Heart right ventricle (tissue), 16 donors: ENCODE results near the gene SMCO4. TPM values are rescaled to one million over a fixed set of nuclear protein-coding genes. Genes with fewer than 3 reads are reported as not detected.
A peak's percentile ranks its signal among the peaks of the same experiment; 100 is the strongest.

Source experiments
- ATAC-seq, 8 donors: fragments of 200-7000 bp; cut with Tn5 transposase; one replicate each; pipeline ENCODE4 v1.9.1; 2020; ENCODE audit warnings: mild to moderate bottlenecking in 8 of 8, moderate library complexity in 8 of 8, moderate number of reproducible peaks in 1 of 8
- DNase-seq, 2 donors: peaks; one replicate each; pipeline ENCODE4 v3.0.0-alpha.2; 2020
- H3K27ac ChIP-seq, 10 donors: fragments of 200-600 bp; sonication (generic) in 2 of 10; one replicate each; pipeline versions ENCODE4 v1.5.0 to v1.8.0; 2020 to 2022; ENCODE audit warnings: mild to moderate bottlenecking in 3 of 10
- H3K27me3 ChIP-seq, 7 donors: fragments of 200-600 bp; one replicate each; pipeline ENCODE4 v1.8.0; 2021 to 2022; ENCODE audit warnings: mild to moderate bottlenecking in 2 of 7
- H3K36me3 ChIP-seq, 9 donors: fragments of 200-600 bp; sonication (generic) in 1 of 9; one replicate each; pipeline versions ENCODE4 v1.5.0 to v1.8.0; 2020 to 2022; ENCODE audit warnings: mild to moderate bottlenecking in 2 of 9
- H3K4me1 ChIP-seq, 9 donors: fragments of 200-600 bp; sonication (generic) in 1 of 9; one replicate each; pipeline versions ENCODE4 v1.5.0 to v1.8.0; 2020 to 2022; ENCODE audit warnings: mild to moderate bottlenecking in 4 of 9
- H3K4me3 ChIP-seq, 10 donors: fragments of 200-600 bp; sonication (generic) in 2 of 10; one replicate each; pipeline versions ENCODE4 v1.5.0 to v1.8.0; 2020 to 2022; ENCODE audit warnings: mild to moderate bottlenecking in 7 of 10, moderate library complexity in 2 of 10
- H3K9me3 ChIP-seq, 11 donors: fragments of 200-600 bp in 10 of 11; sonication (generic) in 2 of 11; one replicate each; pipeline versions ENCODE4 v1.5.0 to v1.8.0; 2013 to 2022; ENCODE audit warnings: mild to moderate bottlenecking in 2 of 11, control low read depth in 1 of 11, moderate library complexity in 1 of 11
- WGBS, 2 donors: extraction: QIAGEN DNeasy Blood & Tissue Kit; methylation state at CpG; one replicate each; pipeline ENCODE4 v1.1.7; 2013; ENCODE audit warnings: inconsistent platforms in 1 of 2; 5-methylcytosine and 5-hydroxymethylcytosine counted together
- intact Hi-C, 10 donors: fragments of 100-400 bp; cut with DNase I; formaldehyde crosslinking; loops; one replicate each; pipeline versions ENCODE4 v1.11.1 to v1.14.2; 2022
- polyA plus RNA-seq, 2 donors: library from polyadenylated mRNA; stranded (reverse); fragments of 200-250 nt; gene quantifications; one replicate each; pipeline ENCODE4 v1.2.3, GENCODE V29; 2013
- total RNA-seq, 10 donors: library from RNA; stranded (reverse); fragmentation: NEBNext Ultra II Directional in 3 of 10; extraction: Animal tissue kit (Norgen Biotek cat#: 25700) in 3 of 10; gene quantifications; one replicate each; pipeline versions ENCODE4 v1.2.1 to v1.2.4, GENCODE V29; 2021 to 2023
- TF ChIP-seq, protein P1 (sequence below), 9 donors: fragments of 200-600 bp; sonication (generic) in 2 of 9; IDR thresholded peaks; one replicate each; pipeline versions ENCODE4 v1.5.0 to v1.8.0; 2021 to 2022; ENCODE audit warnings: antibody characterized with exemption in 9 of 9, mild to moderate bottlenecking in 5 of 9, moderate library complexity in 1 of 9
- donor health status: Arrhythmogenic right ventricular cardiomyopathy.
- donor health status: ischemic (EF 13 %, LVEDD 7.1; RV severe dilation, severe dysfunction).
- donor health status: healthy with polysubstance abuse.
- donor health status: DM: no; HTN: yes; CAD: no.
- donor health status: DM: no; HTN: no; CAD: no.
- donor health status: ischemic (EF 25% LVEDD 6.9; RV normal size, moderate dysfunction).
- donor health status: ischemic (EF 25% LVEDD 5.7; RV mildly dilated, moderate dysfunction).
- donor health status: healthy.
- donor health status: DM: yes; HTN: yes; CAD: no.
- donor health status: Ischemic cardiomyopathy.
- donor health status: ischemic (EF 35%, LVEDD 5.7; RV mildly dilated, moderate dysfunction).
- donor health status: nonischemic (EF 11% LVEDD 7.7; RV severe dilation, severe dysfunction).
- donor health status: DM: yes; HTN: yes; CAD: no.
- donor health status: PGD.
- donor health status: ischemic (EF 29% LVEDD 5.4; RV normal size, mild dysfunction).
- donor health status: nonischemic (EF 23%, LVEDD 6.1; RV moderate dilation, normal function).

SMCO4 gene
- total and polyA plus RNA-seq, 12 donors = 23.1 to 85.5 (median 44.8) TPM

DNA sequence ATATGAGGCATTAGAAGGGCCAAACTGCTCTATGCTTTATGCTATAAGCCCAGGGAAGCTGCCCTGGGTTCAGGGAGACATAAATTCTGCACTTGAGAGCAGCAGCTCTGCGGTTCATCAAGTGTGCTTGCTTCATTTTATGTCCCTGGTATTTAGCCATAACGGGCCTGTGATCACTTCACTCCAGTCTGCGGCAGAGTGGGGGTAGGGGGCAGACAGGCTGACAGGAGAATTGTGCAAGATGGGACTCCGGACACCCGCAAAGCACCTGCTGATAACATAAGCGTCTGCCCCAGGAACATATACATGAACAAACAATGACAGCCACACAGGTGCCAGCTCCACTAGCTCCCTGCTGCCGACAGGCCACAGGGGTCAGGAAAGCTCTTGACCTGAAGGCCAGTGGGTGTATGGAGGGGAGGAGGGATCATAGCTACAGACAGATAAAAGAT, 56.1 kb downstream of the SMCO4 start:
- WGBS, 2 donors = 49 to 55% methylated on average over 7 of the region's 7 CpGs
- intact Hi-C loops = loop anchor here in 3 of 10 donors (5.0 to 10.0 kb wide), 3 partner anchors 55 to 168 kb away; partner anchors contain the start of gene SMCO4 (in 2 of the 3)
- H3K27ac ChIP-seq = no peak overlapping the region
- TF ChIP-seq, protein P1, sequence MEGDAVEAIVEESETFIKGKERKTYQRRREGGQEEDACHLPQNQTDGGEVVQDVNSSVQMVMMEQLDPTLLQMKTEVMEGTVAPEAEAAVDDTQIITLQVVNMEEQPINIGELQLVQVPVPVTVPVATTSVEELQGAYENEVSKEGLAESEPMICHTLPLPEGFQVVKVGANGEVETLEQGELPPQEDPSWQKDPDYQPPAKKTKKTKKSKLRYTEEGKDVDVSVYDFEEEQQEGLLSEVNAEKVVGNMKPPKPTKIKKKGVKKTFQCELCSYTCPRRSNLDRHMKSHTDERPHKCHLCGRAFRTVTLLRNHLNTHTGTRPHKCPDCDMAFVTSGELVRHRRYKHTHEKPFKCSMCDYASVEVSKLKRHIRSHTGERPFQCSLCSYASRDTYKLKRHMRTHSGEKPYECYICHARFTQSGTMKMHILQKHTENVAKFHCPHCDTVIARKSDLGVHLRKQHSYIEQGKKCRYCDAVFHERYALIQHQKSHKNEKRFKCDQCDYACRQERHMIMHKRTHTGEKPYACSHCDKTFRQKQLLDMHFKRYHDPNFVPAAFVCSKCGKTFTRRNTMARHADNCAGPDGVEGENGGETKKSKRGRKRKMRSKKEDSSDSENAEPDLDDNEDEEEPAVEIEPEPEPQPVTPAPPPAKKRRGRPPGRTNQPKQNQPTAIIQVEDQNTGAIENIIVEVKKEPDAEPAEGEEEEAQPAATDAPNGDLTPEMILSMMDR (IDR thresholded peaks at IDR 0.05) = no peak
- H3K27me3 ChIP-seq = no peaks in the 10 kb centered on the region
- H3K4me3 ChIP-seq = no peak overlapping the region
- ATAC-seq = peak in 4 of 8 donors; percentile 22 to 57 (median 45)
- no peak for DNase-seq
- no peaks in the 10 kb centered on the region for H3K9me3 ChIP-seq
- H3K36me3 ChIP-seq = peaks cover 0 to 26% (median 0%) of the 10 kb centered on the region in 9 donors
- peaks cover 0 to 24% (median 7%) of the 10 kb centered on the region in 9 donors for H3K4me1 ChIP-seq

DNA sequence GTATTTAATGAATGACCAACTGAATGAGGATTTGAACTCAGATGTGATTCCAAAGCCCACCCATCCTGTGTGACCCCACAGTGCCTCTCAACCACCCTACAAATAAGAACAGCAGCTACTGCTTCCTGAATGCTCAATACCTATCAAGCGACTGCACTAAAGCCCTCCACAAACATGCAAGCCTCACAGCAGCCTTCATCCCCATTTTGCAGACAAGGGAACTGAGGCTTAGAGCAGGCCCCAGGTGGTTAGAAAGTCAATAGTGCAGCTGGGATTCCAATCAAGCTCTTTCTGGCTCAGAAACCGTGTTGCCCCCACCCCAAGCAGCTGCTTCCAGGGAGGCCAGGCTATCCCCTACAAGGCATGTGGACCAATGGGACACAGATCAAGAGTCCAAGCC, 57.2 kb downstream of the SMCO4 start:
- no peak for DNase-seq
- WGBS, 2 donors = 89 to 94% methylated on average over 2 of the region's 2 CpGs
- intact Hi-C loops = loop anchor here in 3 of 10 donors (5.0 to 10.0 kb wide), 3 partner anchors 56 to 169 kb away; partner anchors contain the start of gene SMCO4 (in 2 of the 3)

DNA sequence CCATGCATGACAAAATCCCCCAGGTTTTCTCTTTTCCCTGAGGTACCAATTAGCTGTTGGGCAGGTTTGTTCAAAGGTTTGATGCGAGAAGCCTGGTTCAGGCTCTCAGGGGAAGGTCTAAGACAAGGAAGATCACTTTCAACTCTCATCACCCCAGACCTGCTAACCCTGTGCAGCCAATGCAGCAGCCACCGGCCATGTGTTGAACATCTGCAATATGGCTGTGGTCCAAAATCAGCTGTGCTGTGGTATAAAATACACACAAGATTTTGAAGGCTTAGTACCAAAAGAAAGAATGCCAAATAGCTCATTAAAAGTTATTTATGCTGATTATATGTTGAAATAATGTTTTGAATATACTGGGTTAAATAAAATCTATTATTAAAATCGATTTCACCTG, 58.5 kb downstream of the SMCO4 start:
- Histone ChIP-seq H3K4me1 (peaks cover 0 to 29% (median 7%) of the 10 kb centered on the region in 9 donors), H3K4me3 (no peak overlapping the region), H3K9me3 (no peaks in the 10 kb centered on the region), H3K27me3 (no peaks in the 10 kb centered on the region), H3K27ac (no peak overlapping the region), H3K36me3 (peaks cover 0 to 20% (median 0%) of the 10 kb centered on the region in 9 donors)
- DNase-seq = no peak
- intact Hi-C loops = loop anchor here in 5 of 10 donors (5.0 to 10.0 kb wide), 3 partner anchors 58 to 170 kb away; partner anchors contain the start of gene SMCO4 (in 4 of the 5)
- TF ChIP-seq, protein P1 (IDR thresholded peaks at IDR 0.05) = no peak
- 48 to 54% methylated on average over 3 of the region's 3 CpGs for WGBS, 2 donors
- ATAC-seq = no peak

More for the DNA sequence above, 57.2 kb downstream of the SMCO4 start:
- peaks cover 0 to 24% (median 0%) of the 10 kb centered on the region in 9 donors for H3K36me3 ChIP-seq
- no peak overlapping the region for H3K27ac ChIP-seq
- ATAC-seq = no peak
- H3K4me3 ChIP-seq = no peak overlapping the region
- H3K9me3 ChIP-seq = no peaks in the 10 kb centered on the region
- H3K27me3 ChIP-seq = no peaks in the 10 kb centered on the region
- H3K4me1 ChIP-seq = peaks cover 0 to 29% (median 7%) of the 10 kb centered on the region in 9 donors
- TF ChIP-seq, protein P1 (IDR thresholded peaks at IDR 0.05) = no peak

DNA sequence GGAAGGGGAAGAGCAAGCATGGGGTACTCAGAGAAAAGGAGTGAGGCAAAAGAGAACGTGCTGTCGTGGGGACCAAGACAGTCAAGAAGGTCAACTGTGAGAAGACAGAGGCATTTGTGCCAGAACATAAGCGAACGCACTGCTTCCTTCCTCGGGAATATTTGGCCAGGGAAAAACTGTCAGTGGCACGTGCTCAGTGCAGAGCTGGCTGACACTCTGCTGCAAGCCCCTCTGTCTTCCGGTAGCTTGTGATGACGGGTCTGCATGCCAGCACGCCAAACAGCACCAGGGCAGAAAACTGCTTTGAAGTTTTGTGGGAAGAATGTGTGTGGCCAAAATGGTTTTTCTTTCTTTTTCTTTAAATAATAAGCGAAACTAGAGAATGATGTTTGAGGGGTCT, 60.6 kb downstream of the SMCO4 start:
- 42 to 63% methylated on average over 10 of the region's 10 CpGs for WGBS, 2 donors

More for the DNA sequence above, 60.6 kb downstream of the SMCO4 start:
- H3K27me3 ChIP-seq = no peaks in the 10 kb centered on the region
- intact Hi-C loops = loop anchor here in 4 of 10 donors (5.0 to 10.0 kb wide), 3 partner anchors 60 to 172 kb away; partner anchors contain the start of gene SMCO4 (in 3 of the 4)
- ATAC-seq = no peak
- H3K9me3 ChIP-seq = no peaks in the 10 kb centered on the region
- no peak for DNase-seq
- H3K4me3 ChIP-seq = no peak overlapping the region
- H3K4me1 ChIP-seq = peaks cover 0 to 29% (median 7%) of the 10 kb centered on the region in 9 donors
- no peak overlapping the region for H3K27ac ChIP-seq
- TF ChIP-seq, protein P1 (IDR thresholded peaks at IDR 0.05) = no peak
- peaks cover 0 to 24% (median 0%) of the 10 kb centered on the region in 9 donors for H3K36me3 ChIP-seq
